Thoracic aorta (tissue), 2 donors: ENCODE data around the gene ATP1A2. TPM values are rescaled to one million over a fixed set of nuclear protein-coding genes. Genes with fewer than 3 reads are reported as not detected.

Experiments
- ATAC-seq: fragments of 150-250 bp; one replicate; pipeline ENCODE4 v1.8.0; 2017; ENCODE audit warnings: low read depth; ENCODE audit not compliant: insufficient number of reproducible peaks, low FRiP score
- DNase-seq: peaks from one replicate; pipeline ENCODE4 v3.0.0-alpha.2; 2020; ENCODE audit warnings: low spot score
- H3K27ac ChIP-seq, 2 donors: fragments of 200-600 bp; sonication (generic); 1 replicate in 1 of 2; 2 replicates in 1 of 2; pipeline ENCODE4 v1.5.1; 2016; ENCODE audit warnings: mild to moderate bottlenecking in 2 of 2, moderate library complexity in 2 of 2
- H3K27me3 ChIP-seq: fragments of 200-600 bp; sonication (generic); replicated peaks from 2 replicates; pipeline ENCODE4 v1.6.0; 2016; ENCODE audit warnings: mild to moderate bottlenecking; ENCODE audit not compliant: insufficient read depth
- H3K36me3 ChIP-seq: fragments of 200-600 bp; sonication (generic); one replicate; pipeline ENCODE4 v1.5.1; 2016
- H3K4me1 ChIP-seq, 2 donors: fragments of 200-600 bp; sonication (generic); 1 replicate in 1 of 2; 2 replicates in 1 of 2; pipeline versions ENCODE4 v1.5.1 to v1.6.0; 2016; ENCODE audit warnings: low read depth in 2 of 2, mild to moderate bottlenecking in 1 of 2; ENCODE audit not compliant: control insufficient read depth in 1 of 2
- H3K4me3 ChIP-seq: fragments of 200-600 bp; sonication (generic); 2 replicates; pipeline ENCODE4 v1.5.1; 2016; ENCODE audit warnings: mild to moderate bottlenecking
- H3K9me3 ChIP-seq: fragments of 200-600 bp; sonication (generic); 2 replicates; pipeline ENCODE4 v1.5.1; 2016
- CTCF ChIP-seq: fragments of 200-600 bp; sonication (generic); IDR thresholded peaks from one replicate; pipeline ENCODE4 v1.5.1; 2019; ENCODE audit warnings: antibody characterized with exemption
- total RNA-seq, 2 donors: library from RNA; depleted of rRNA; stranded (reverse); fragments of >200 nt; gene quantifications; one replicate each; pipeline versions ENCODE4 v1.1.0 to v1.2.3, GENCODE V29; 2016

The ATP1A2 gene
- 100 to 1,000 TPM in 1 of 2 donors, 10 to 100 TPM in 1; 86.0 to 146 TPM for total RNA-seq

- no peak for TF ChIP-seq CTCF
- peaks cover 6% of the 10 kb centered on the region for H3K36me3 ChIP-seq
- peak within 1 kb of the TSS; percentile 77 to 92 for H3K27ac ChIP-seq
- no peaks in the 10 kb centered on the region for H3K9me3 ChIP-seq
- ATAC-seq (peak; percentile 42), DNase-seq (no peak)
- no peaks in the 10 kb centered on the region for H3K27me3 ChIP-seq
- peak within 1 kb of the TSS; percentile 79 for H3K4me3 ChIP-seq
- H3K4me1 ChIP-seq: peaks cover 35 to 74% of the 10 kb centered on the region in 2 donors
Observed at GRCh38 chr1:160115545-160116282, at the start of gene ATP1A2. Gene ATP1A2, plus strand, starts transcription at chr1:160115759. Its CDS starts 103 bp downstream, at chr1:160115862.

- no peaks in the 10 kb centered on the region for H3K27me3 ChIP-seq
- peaks cover 0 to 5% of the 10 kb centered on the region in 2 donors for H3K4me1 ChIP-seq
- DNase-seq: no peak
- H3K36me3 ChIP-seq: no peaks in the 10 kb centered on the region
- ATAC-seq: no peak
- H3K27ac ChIP-seq: no peak overlapping the region
- no peak overlapping the region for H3K4me3 ChIP-seq
- H3K9me3 ChIP-seq: no peaks in the 10 kb centered on the region
- no peak for TF ChIP-seq CTCF
Observed at GRCh38 chr1:160066829-160067745, 48.5 kb upstream of the ATP1A2 start.

- no peak overlapping the region for H3K4me3 ChIP-seq
- peaks cover 0 to 5% of the 10 kb centered on the region in 2 donors for H3K4me1 ChIP-seq
- ATAC-seq (no peak), DNase-seq (no peak)
- H3K9me3 ChIP-seq: no peaks in the 10 kb centered on the region
- H3K27me3 ChIP-seq: no peaks in the 10 kb centered on the region
- no peak overlapping the region for H3K27ac ChIP-seq
- no peak for TF ChIP-seq CTCF
- H3K36me3 ChIP-seq: no peaks in the 10 kb centered on the region
Observed at GRCh38 chr1:160068225-160068624, 47.3 kb upstream of the ATP1A2 start.

- ATAC-seq: no peak
- peak within 1 kb of the TSS; percentile 82 for H3K4me3 ChIP-seq
- no peak for TF ChIP-seq CTCF
- no peaks in the 10 kb centered on the region for H3K36me3 ChIP-seq
- no peak for DNase-seq
- no peak within 1 kb of the TSS for H3K27ac ChIP-seq
- H3K27me3 ChIP-seq: no peaks in the 10 kb centered on the region
- no peaks in the 10 kb centered on the region for H3K9me3 ChIP-seq
- H3K4me1 ChIP-seq: peaks cover 0 to 5% of the 10 kb centered on the region in 2 donors
Observed at GRCh38 chr1:160069460-160070231, 45.9 kb upstream of the ATP1A2 start, which contains the start of gene KCNJ10. Gene KCNJ10, minus strand, starts transcription at chr1:160070160. Its CDS starts 27,628 bp downstream, at chr1:160042532.
